H1 (cell line): Measurements from ENCODE around the gene CRIP1.
A peak's percentile ranks its signal among the peaks of the same experiment; 100 is the strongest.

Experiments
- KDM1A ChIP-seq: fragments of 200-600, 300-600 bp; sonication (generic); IDR thresholded peaks from 2 replicates; pipeline ENCODE4 v1.7.1; 2016; ENCODE audit warnings: mild to moderate bottlenecking, low read length, borderline replicate concordance
- MAFK ChIP-seq: IDR thresholded peaks from 2 replicates; pipeline ENCODE4 v1.6.1; 2012; ENCODE audit warnings: low read depth, mild to moderate bottlenecking, improper control_type of control experiment, low read length
- POLR2A ChIP-seq, 2 experiments: IDR thresholded peaks; 1 replicate in 1 of 2; 2 replicates in 1 of 2; pipeline ENCODE4 v1.6.1; 2011; ENCODE audit warnings: low read depth in 2 of 2, low read length in 2 of 2, mild to moderate bottlenecking in 2 of 2; ENCODE audit errors: control extremely low read depth in 1 of 2
- SIN3A ChIP-seq, 2 experiments: IDR thresholded peaks in 1 of 2; conservative IDR thresholded peaks in 1 of 2; 2 replicates each; pipeline ENCODE4 v1.6.1; 2011 to 2012; ENCODE audit warnings: low read length in 2 of 2, improper control_type of control experiment in 1 of 2, low read depth in 1 of 2, mild to moderate bottlenecking in 1 of 2
- TF ChIP-seq, protein P1 (sequence below), 3 experiments: IDR thresholded peaks; 1 replicate in 2 of 3; 2 replicates in 1 of 3; pipeline versions ENCODE4 v1.5.1 to v1.6.1; 2011; ENCODE audit warnings: low read length in 3 of 3, mild to moderate bottlenecking in 3 of 3, inconsistent platforms in 2 of 3, low read depth in 1 of 3, moderate library complexity in 1 of 3; ENCODE audit not compliant: insufficient read depth in 1 of 3; ENCODE audit errors: control extremely low read depth in 1 of 3

DNA sequence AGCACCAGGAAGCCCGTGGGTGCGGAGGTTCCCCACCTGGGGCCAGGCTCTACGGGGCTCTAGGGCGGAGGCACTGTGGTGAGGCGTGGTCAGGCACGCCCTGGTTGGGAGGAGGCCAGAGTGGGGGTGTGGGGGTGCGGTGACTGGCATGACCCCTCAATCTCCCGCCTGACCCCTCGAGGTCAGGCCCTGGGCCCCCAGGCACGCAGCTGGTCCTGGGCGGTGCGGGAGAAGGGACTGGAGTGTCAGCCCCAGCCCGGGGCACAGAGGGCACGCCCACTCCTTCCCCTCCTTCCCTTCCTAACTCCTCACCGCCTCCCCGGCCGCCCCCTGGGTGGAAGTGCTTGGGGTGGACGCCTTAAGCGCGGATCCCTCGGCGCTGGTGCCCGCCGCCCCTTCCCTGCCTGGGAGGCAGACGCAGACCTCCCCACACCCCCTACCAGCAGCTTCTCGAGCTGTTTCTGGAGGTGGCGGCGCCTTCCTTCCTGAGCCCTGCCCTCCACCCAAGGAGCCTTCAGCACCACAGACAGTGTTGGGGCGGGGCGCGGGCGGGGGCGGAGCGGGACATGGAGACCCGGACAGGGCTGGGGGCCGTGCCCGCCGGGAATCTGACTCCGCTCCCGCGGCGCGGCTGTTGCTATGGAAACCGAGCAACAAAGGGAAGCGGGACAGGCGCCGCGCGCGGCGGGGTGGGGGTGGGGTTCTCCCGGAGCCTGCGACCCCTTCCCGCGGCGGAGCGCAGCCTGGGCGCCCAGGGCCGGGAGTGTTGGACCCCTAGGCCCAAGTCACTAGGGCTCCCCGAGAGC, 12.8 kb upstream of the CRIP1 start:
- TF ChIP-seq, protein P1, sequence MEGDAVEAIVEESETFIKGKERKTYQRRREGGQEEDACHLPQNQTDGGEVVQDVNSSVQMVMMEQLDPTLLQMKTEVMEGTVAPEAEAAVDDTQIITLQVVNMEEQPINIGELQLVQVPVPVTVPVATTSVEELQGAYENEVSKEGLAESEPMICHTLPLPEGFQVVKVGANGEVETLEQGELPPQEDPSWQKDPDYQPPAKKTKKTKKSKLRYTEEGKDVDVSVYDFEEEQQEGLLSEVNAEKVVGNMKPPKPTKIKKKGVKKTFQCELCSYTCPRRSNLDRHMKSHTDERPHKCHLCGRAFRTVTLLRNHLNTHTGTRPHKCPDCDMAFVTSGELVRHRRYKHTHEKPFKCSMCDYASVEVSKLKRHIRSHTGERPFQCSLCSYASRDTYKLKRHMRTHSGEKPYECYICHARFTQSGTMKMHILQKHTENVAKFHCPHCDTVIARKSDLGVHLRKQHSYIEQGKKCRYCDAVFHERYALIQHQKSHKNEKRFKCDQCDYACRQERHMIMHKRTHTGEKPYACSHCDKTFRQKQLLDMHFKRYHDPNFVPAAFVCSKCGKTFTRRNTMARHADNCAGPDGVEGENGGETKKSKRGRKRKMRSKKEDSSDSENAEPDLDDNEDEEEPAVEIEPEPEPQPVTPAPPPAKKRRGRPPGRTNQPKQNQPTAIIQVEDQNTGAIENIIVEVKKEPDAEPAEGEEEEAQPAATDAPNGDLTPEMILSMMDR (IDR thresholded peaks at IDR 0.05; ENCODE audit: control extremely low read depth in 1 of 3, insufficient read depth in 1 of 3, low read depth in 1 of 3, low read length in 3 of 3), result no peak
- TF ChIP-seq SIN3A (conservative IDR thresholded peaks at IDR 0.05 in 1 of 2, IDR thresholded peaks at IDR 0.05 in 1 of 2; ENCODE audit: low read depth in 1 of 2, low read length in 2 of 2), result peak; percentile 33 to 80; a peak in 2 of 4 replicates
- TF ChIP-seq KDM1A, result no peak
- no peak for TF ChIP-seq POLR2A (IDR thresholded peaks at IDR 0.05; ENCODE audit: control extremely low read depth in 1 of 2, low read depth in 2 of 2, low read length in 2 of 2)
- no peak for TF ChIP-seq MAFK
